Neural cell (in vitro differentiated cells): Measurements from ENCODE around the gene DHPS. TPM values are rescaled to one million over a fixed set of nuclear protein-coding genes. Genes with fewer than 3 reads are reported as not detected.

Experiments used
- H2AFZ ChIP-seq: fragments of 200-600, 300-800 bp; sonication (generic), shearing (Covaris generic); 2 replicates; pipeline ENCODE4 v1.6.0; 2014; ENCODE audit warnings: low read depth, mild to moderate bottlenecking, antibody characterized with exemption, low read length, moderate library complexity
- H3F3A ChIP-seq: fragments of 200-600 bp; shearing (Covaris generic); 2 replicates; pipeline ENCODE4 v1.6.1; 2016; ENCODE audit warnings: mild to moderate bottlenecking, moderate library complexity, mixed read lengths, antibody characterized with exemption, low read length; ENCODE audit not compliant: insufficient read depth, poor library complexity, severe bottlenecking
- H3K27ac ChIP-seq: fragments of 200-600, 300-800 bp; sonication (generic), shearing (Covaris generic); 2 replicates; pipeline ENCODE4 v1.5.1; 2014; ENCODE audit warnings: mild to moderate bottlenecking, low read length, moderate library complexity
- H3K27me3 ChIP-seq: fragments of 300-800, 200-600 bp; sonication (generic), shearing (Covaris generic); 2 replicates; pipeline ENCODE4 v1.6.0; 2014; ENCODE audit warnings: mild to moderate bottlenecking, low read depth, low read length, moderate library complexity; ENCODE audit not compliant: insufficient read depth
- H3K36me3 ChIP-seq: fragments of 300-800, 200-600 bp; sonication (generic), shearing (Covaris generic); 2 replicates; pipeline ENCODE4 v1.5.1; 2014; ENCODE audit warnings: mild to moderate bottlenecking, antibody characterized with exemption, low read length, moderate library complexity; ENCODE audit not compliant: insufficient read depth
- H3K4me2 ChIP-seq: fragments of 300-800, 200-600 bp; sonication (generic), shearing (Covaris generic); 2 replicates; pipeline ENCODE4 v1.6.0; 2014; ENCODE audit warnings: mild to moderate bottlenecking, low read length
- H3K4me3 ChIP-seq: fragments of 300-800, 200-600 bp; sonication (generic), shearing (Covaris generic); 2 replicates; pipeline ENCODE4 v1.5.1; 2014; ENCODE audit warnings: mild to moderate bottlenecking, low read length, moderate library complexity
- H3K79me2 ChIP-seq: fragments of 200-600 bp; shearing (Covaris generic); replicated peaks from 2 replicates; pipeline ENCODE4 v1.6.0; 2014; ENCODE audit warnings: mild to moderate bottlenecking, low read length, moderate library complexity; ENCODE audit not compliant: insufficient read depth
- H3K9ac ChIP-seq: fragments of 300-800, 200-600 bp; sonication (generic), shearing (Covaris generic); 2 replicates; pipeline ENCODE4 v1.6.1; 2016; ENCODE audit warnings: mild to moderate bottlenecking, low read length, mixed read lengths
- H3K9me2 ChIP-seq: fragments of 200-600 bp; shearing (Covaris generic); 2 replicates; pipeline ENCODE4 v1.6.1; 2016; ENCODE audit warnings: mild to moderate bottlenecking, low read length, mixed read lengths; ENCODE audit not compliant: insufficient read depth
- H3K9me3 ChIP-seq: fragments of 200-600, 300-800 bp; sonication (generic), shearing (Covaris generic); 2 replicates; pipeline ENCODE4 v1.6.1; 2016; ENCODE audit warnings: mild to moderate bottlenecking, mixed run types, low read length, moderate library complexity, mixed read lengths
- H4K20me1 ChIP-seq: fragments of 200-600 bp; shearing (Covaris generic); 2 replicates; pipeline ENCODE4 v1.6.1; 2016; ENCODE audit warnings: mild to moderate bottlenecking, mixed run types; ENCODE audit not compliant: insufficient read depth
- CTCF ChIP-seq: fragments of 450-650 bp; IDR thresholded peaks from 2 replicates; pipeline ENCODE4 v1.5.1; 2014; ENCODE audit warnings: antibody characterized with exemption, mild to moderate bottlenecking, moderate library complexity; ENCODE audit not compliant: poor library complexity, severe bottlenecking
- EP300 ChIP-seq: fragments of 450-650 bp; conservative IDR thresholded peaks from 2 replicates; pipeline ENCODE4 v1.6.1; 2014; ENCODE audit warnings: antibody characterized with exemption, mild to moderate bottlenecking, moderate library complexity; ENCODE audit not compliant: poor library complexity, severe bottlenecking
- EZH2 ChIP-seq: fragments of 200-600, 300-800 bp; shearing (Covaris generic), sonication (generic); IDR thresholded peaks from 2 replicates; pipeline ENCODE4 v1.6.1; 2014; ENCODE audit warnings: antibody characterized with exemption, low read length, borderline replicate concordance, mild to moderate bottlenecking; ENCODE audit not compliant: insufficient read depth, poor library complexity, severe bottlenecking
- MXI1 ChIP-seq: fragments of 450-650 bp; conservative IDR thresholded peaks from 2 replicates; pipeline ENCODE4 v1.6.1; 2014; ENCODE audit warnings: antibody characterized with exemption, mild to moderate bottlenecking; ENCODE audit not compliant: poor library complexity, severe bottlenecking
- POLR2AphosphoS5 ChIP-seq: IDR thresholded peaks from 2 replicates; pipeline ENCODE4 v1.6.1; 2012
- RAD21 ChIP-seq: fragments of 450-650 bp; conservative IDR thresholded peaks from 2 replicates; pipeline ENCODE4 v1.6.1; 2014; ENCODE audit warnings: antibody characterized with exemption, mild to moderate bottlenecking, moderate library complexity
- REST ChIP-seq: IDR thresholded peaks from 2 replicates; pipeline ENCODE4 v1.6.1; 2012; ENCODE audit warnings: borderline replicate concordance
- SMC3 ChIP-seq: fragments of 450-650 bp; conservative IDR thresholded peaks from 2 replicates; pipeline ENCODE4 v1.6.1; 2014; ENCODE audit warnings: antibody characterized with exemption, mild to moderate bottlenecking, moderate library complexity; ENCODE audit not compliant: poor library complexity
- TAF1 ChIP-seq: IDR thresholded peaks from 2 replicates; pipeline ENCODE4 v1.6.1; 2012; ENCODE audit warnings: low read depth
- polyA plus RNA-seq: library from polyadenylated mRNA; depleted of rRNA; stranded (reverse); fragments of >200 nt; gene quantifications from 2 replicates; pipeline ENCODE4 v1.2.3, GENCODE V29; 2014

The DHPS gene
- polyA plus RNA-seq, 1 donor from 2014 or later = 239 TPM

GRCh38 chr19:12670159-12670928, 11.3 kb downstream of the DHPS start:
- H3K36me3 ChIP-seq = no peaks in the 10 kb centered on the region
- H3K9me3 ChIP-seq = no peaks in the 10 kb centered on the region
- no peaks in the 10 kb centered on the region for H3F3A ChIP-seq
- H3K27me3 ChIP-seq = no peaks in the 10 kb centered on the region
- H2AFZ ChIP-seq = peak overlapping the region; percentile 86
- no peaks in the 10 kb centered on the region for H4K20me1 ChIP-seq
- peak overlapping the region; percentile 87 for H3K4me3 ChIP-seq
- peaks cover 29% of the 10 kb centered on the region for H3K79me2 ChIP-seq
- H3K4me2 ChIP-seq = peak overlapping the region; percentile 94
- TF ChIP-seq RAD21 (no peak), REST (no peak), EZH2 (no peak), TAF1 (no peak), SMC3 (no peak), EP300 (no peak), MXI1 (no peak)
- H3K9ac ChIP-seq = peak overlapping the region; percentile 87
- no peaks in the 10 kb centered on the region for H3K9me2 ChIP-seq
- peak overlapping the region; percentile 95 for H3K27ac ChIP-seq

GRCh38 chr19:12669270-12670158, 12.2 kb downstream of the DHPS start:
- Histone ChIP-seq H3K4me3 (peak overlapping the region; percentile 87), H3K9me2 (no peaks in the 10 kb centered on the region), H2AFZ (peak overlapping the region; percentile 86), H3K9me3 (no peaks in the 10 kb centered on the region), H3F3A (no peaks in the 10 kb centered on the region), H3K27me3 (no peaks in the 10 kb centered on the region), H4K20me1 (no peaks in the 10 kb centered on the region), H3K36me3 (no peaks in the 10 kb centered on the region), H3K79me2 (peaks cover 29% of the 10 kb centered on the region), H3K27ac (peak overlapping the region; percentile 95), H3K9ac (peak overlapping the region; percentile 87), H3K4me2 (peak overlapping the region; percentile 94)
- TF ChIP-seq CTCF (peak; percentile 22), POLR2AphosphoS5 (peak; percentile 90), EP300 (peak; percentile 52), EZH2 (no peak), REST (peak; percentile 33), TAF1 (peak; percentile 56), RAD21 (no peak), SMC3 (no peak), MXI1 (peak; percentile 96)
